HG03442 (cell line): Measurements from ENCODE around the gene ZNF474.

Experiments
- ATAC-seq: cut with Tn5 transposase; IDR thresholded peaks from one replicate; pipeline ENCODE4 v1.9.1; 2021; ENCODE audit warnings: mild to moderate bottlenecking, moderate library complexity; ENCODE audit not compliant: unreplicated experiment

The ZNF474 gene

GRCh38 chr5:122179701-122180100 is 50.4 kb downstream of the ZNF474 start:
- ATAC-seq, result no peak

- ATAC-seq, result no peak
Observed at GRCh38 chr5:122180146-122180712, 50.9 kb downstream of the ZNF474 start.

GRCh38 chr5:122180863-122181548 is 51.7 kb downstream of the ZNF474 start:
- no peak for ATAC-seq

GRCh38 chr5:122181863-122182262 is 52.5 kb downstream of the ZNF474 start:
- no peak for ATAC-seq

- no peak for ATAC-seq
Observed at GRCh38 chr5:122182491-122182921, 53.2 kb downstream of the ZNF474 start.

- no peak for ATAC-seq
Observed at GRCh38 chr5:122183098-122183787, 53.9 kb downstream of the ZNF474 start.

GRCh38 chr5:122183788-122184170 is 54.4 kb downstream of the ZNF474 start:
- no peak for ATAC-seq

- ATAC-seq, result no peak
Observed at GRCh38 chr5:122184676-122185255, 55.4 kb downstream of the ZNF474 start.

GRCh38 chr5:122187426-122187825 is 58.1 kb downstream of the ZNF474 start:
- ATAC-seq, result no peak

GRCh38 chr5:122190156-122190555 is 60.8 kb downstream of the ZNF474 start:
- no peak for ATAC-seq

GRCh38 chr5:122192497-122193496 is 63.5 kb downstream of the ZNF474 start:
- peak; percentile 77 for ATAC-seq

- ATAC-seq, result no peak
Observed at GRCh38 chr5:122195802-122196394, 66.6 kb downstream of the ZNF474 start.

GRCh38 chr5:122199146-122199545 is 69.8 kb downstream of the ZNF474 start:
- no peak for ATAC-seq

- no peak for ATAC-seq
Observed at GRCh38 chr5:122200450-122200849, 71.1 kb downstream of the ZNF474 start.

- ATAC-seq, result no peak
Observed at GRCh38 chr5:122200865-122201264, 71.5 kb downstream of the ZNF474 start.

- ATAC-seq, result no peak
Observed at GRCh38 chr5:122201365-122201764, 72.0 kb downstream of the ZNF474 start.

GRCh38 chr5:122202952-122203351 is 73.6 kb downstream of the ZNF474 start:
- ATAC-seq, result no peak
